Breast epithelium (tissue), 3 donors: ENCODE measurements around the gene SIVA1.

ENCODE experiments used
- POLR2AphosphoS5 ChIP-seq, 3 donors: sonication (generic); formaldehyde crosslinking; IDR thresholded peaks; one replicate each; pipeline ENCODE4 v1.6.1; 2017; ENCODE audit warnings: antibody characterized with exemption in 3 of 3
- TF ChIP-seq, protein P1 (sequence below), 3 donors: fragments of 450-650 bp; IDR thresholded peaks; one replicate each; pipeline ENCODE4 v1.5.1; 2016 to 2017; ENCODE audit warnings: antibody characterized with exemption in 3 of 3, mild to moderate bottlenecking in 3 of 3, moderate library complexity in 3 of 3

DNA sequence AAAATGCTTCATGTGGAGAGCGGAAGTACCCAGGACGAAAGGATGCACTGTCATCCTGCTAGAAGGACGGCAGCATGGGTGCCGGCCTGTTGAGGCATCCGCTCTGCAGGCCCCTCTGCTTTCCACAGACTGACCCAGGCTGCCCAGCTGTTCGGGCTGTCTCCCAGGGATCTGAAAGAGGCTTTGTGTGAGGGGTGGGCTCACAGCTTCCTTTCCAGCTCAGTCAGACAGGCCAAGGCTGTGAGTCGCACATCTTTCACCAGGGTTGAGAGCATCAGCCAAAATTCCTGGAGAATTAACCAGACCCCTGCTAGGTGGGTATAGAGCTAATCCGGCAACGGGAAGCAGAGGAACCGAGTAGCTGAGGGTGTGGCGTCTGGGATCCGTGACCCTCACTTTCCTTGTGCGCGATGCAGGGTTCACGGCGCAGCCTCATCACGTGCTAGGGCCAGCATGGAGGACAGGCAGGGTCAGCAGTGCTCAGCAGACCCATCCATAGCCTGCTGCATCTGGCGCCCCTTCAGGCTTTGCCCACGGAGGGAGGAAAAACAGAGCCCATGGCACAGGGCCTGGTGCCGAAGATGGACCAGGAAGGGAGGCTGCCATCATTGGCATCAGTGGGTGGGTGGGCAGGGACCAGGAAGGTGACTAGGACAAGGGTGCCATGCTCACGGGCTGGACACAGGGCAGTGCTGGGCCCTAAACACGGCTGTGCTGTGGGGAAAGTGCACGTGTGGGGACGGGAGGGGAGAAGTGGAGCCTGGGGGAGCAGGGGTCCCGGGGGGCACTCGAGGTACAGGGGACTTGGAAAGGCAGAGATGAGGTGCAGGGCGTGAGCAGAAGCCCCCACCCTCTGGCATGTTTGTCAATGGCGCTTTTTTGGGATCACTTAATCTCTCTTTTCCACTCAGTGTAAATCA is 9.2 kb upstream of the SIVA1 start:
- TF ChIP-seq POLR2AphosphoS5 (IDR thresholded peaks at IDR 0.05): no peak
- TF ChIP-seq, protein P1, sequence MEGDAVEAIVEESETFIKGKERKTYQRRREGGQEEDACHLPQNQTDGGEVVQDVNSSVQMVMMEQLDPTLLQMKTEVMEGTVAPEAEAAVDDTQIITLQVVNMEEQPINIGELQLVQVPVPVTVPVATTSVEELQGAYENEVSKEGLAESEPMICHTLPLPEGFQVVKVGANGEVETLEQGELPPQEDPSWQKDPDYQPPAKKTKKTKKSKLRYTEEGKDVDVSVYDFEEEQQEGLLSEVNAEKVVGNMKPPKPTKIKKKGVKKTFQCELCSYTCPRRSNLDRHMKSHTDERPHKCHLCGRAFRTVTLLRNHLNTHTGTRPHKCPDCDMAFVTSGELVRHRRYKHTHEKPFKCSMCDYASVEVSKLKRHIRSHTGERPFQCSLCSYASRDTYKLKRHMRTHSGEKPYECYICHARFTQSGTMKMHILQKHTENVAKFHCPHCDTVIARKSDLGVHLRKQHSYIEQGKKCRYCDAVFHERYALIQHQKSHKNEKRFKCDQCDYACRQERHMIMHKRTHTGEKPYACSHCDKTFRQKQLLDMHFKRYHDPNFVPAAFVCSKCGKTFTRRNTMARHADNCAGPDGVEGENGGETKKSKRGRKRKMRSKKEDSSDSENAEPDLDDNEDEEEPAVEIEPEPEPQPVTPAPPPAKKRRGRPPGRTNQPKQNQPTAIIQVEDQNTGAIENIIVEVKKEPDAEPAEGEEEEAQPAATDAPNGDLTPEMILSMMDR (IDR thresholded peaks at IDR 0.05): no peak
